K562 (cell line): ENCODE data around the gene TTC21A. TPM values are rescaled to one million over a fixed set of nuclear protein-coding genes. Genes with fewer than 3 reads are reported as not detected.

Experiments
- ILK ChIP-seq: fragments of 450-650 bp; IDR thresholded peaks from 2 replicates; pipeline ENCODE4 v1.6.1; 2016; ENCODE audit warnings: missing genetic modification characterization, low read depth, mild to moderate bottlenecking, missing compliant biosample characterization, moderate library complexity, borderline replicate concordance
- NR1H2 ChIP-seq: sonication (generic); formaldehyde crosslinking; IDR thresholded peaks from 2 replicates; pipeline ENCODE4 v1.4.0; 2020; ENCODE audit warnings: mild to moderate bottlenecking, missing genetic modification reagents
- ZNF76 ChIP-seq: fragments of 250-450 bp; sonication (Bioruptor Pico); IDR thresholded peaks from 2 replicates; pipeline ENCODE4 v1.4.0; 2020; ENCODE audit warnings: mild to moderate bottlenecking, moderate library complexity, borderline replicate concordance
- polyA plus RNA-seq, 8 experiments: library from polyadenylated mRNA; depleted of rRNA in 4 of 8; stranded (reverse) in 5 of 8; unstranded in 3 of 8; fragments of >200 nt; fragmentation: Nextera tagmentation in 2 of 8; fragmentation: Illumina TruSeq in 1 of 8; extraction: Ambion mirVana in 2 of 8; extraction: Trizol in 1 of 8; gene quantifications; 2 replicates each; pipeline versions ENCODE4 v1.2.1 to v1.2.3, GENCODE V29; 2011 to 2014; ENCODE audit warnings: inconsistent platforms in 1 of 8, missing spikeins in 1 of 8
- total RNA-seq, 7 experiments: library from RNA; depleted of rRNA in 6 of 7; stranded (reverse); fragments of >200 nt in 6 of 7; fragmentation: Illumina TruSeq in 2 of 7; extraction: Trizol in 2 of 7; gene quantifications; 2 replicates each; pipeline versions ENCODE4 v1.2.1 to v1.2.3, GENCODE V29; 2011 to 2021; ENCODE audit warnings: low replicate concordance in 1 of 7
- TF ChIP-seq, protein P1 (sequence below), 2 experiments: fragments of 450-650 bp; IDR thresholded peaks; 2 replicates each; pipeline ENCODE4 v1.6.1; 2016; ENCODE audit warnings: mild to moderate bottlenecking in 2 of 2, borderline replicate concordance in 1 of 2, low read depth in 1 of 2, moderate library complexity in 1 of 2
- TF ChIP-seq, protein P2 (sequence below), 2 experiments: fragments of 450-650 bp; IDR thresholded peaks; 2 replicates each; pipeline ENCODE4 v1.6.1; 2018; ENCODE audit warnings: mild to moderate bottlenecking in 2 of 2, low read depth in 1 of 2; ENCODE audit not compliant: partially characterized antibody in 2 of 2
- TF ChIP-seq, protein P3 (sequence below): fragments of 200-800 bp; sonication (Bioruptor generic); IDR thresholded peaks from 2 replicates; pipeline ENCODE4 v1.6.1; 2017; ENCODE audit warnings: missing genetic modification characterization, missing compliant biosample characterization

TTC21A gene
- total and polyA plus RNA-seq, 9 of the 15 experiments (the other 6 are each of a cell fraction or from before 2014, with no cell fraction given), result 0.22 to 1.4 (median 0.70) TPM

DNA sequence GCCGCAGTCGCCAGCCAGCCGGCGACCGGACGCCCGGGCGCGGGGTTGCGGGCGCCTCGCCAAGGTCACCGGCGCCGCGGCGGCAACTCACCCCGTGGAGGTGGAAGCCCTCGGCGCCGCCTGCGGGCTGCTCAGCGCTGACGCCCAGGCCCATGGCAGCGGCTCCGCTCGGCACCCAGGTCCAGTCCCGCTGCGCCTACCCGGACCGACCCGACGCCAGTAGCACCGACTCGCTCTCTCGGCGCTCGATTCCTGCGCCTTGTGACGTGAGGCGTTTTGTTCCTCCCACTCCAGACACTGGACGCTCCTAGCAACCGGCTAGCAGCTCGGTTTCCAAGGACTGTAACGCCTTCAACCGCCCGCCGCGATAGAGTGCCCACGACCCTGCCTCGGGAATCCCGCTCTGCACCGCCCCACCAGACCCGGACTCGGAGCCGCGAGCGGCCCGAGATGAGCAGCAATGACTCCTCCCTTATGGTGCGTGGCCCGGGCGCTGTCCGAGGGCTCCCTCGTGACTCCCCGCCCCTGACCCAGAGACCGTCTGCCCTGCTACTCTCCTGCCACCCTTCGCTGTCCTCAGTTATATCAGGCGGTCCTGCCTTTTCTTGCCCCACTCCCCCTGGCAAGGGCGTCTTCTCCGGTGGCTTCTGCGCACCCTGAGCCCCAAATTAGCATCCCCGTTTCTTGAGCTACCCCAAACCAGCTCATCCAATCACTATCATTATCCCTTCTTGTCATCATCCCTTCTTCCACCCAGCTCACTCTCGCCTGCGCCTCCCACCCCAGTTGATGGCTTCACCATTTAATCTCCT is at the start of gene TTC21A, which contains the start of gene GORASP1 (continued):
- TF ChIP-seq, protein P1, sequence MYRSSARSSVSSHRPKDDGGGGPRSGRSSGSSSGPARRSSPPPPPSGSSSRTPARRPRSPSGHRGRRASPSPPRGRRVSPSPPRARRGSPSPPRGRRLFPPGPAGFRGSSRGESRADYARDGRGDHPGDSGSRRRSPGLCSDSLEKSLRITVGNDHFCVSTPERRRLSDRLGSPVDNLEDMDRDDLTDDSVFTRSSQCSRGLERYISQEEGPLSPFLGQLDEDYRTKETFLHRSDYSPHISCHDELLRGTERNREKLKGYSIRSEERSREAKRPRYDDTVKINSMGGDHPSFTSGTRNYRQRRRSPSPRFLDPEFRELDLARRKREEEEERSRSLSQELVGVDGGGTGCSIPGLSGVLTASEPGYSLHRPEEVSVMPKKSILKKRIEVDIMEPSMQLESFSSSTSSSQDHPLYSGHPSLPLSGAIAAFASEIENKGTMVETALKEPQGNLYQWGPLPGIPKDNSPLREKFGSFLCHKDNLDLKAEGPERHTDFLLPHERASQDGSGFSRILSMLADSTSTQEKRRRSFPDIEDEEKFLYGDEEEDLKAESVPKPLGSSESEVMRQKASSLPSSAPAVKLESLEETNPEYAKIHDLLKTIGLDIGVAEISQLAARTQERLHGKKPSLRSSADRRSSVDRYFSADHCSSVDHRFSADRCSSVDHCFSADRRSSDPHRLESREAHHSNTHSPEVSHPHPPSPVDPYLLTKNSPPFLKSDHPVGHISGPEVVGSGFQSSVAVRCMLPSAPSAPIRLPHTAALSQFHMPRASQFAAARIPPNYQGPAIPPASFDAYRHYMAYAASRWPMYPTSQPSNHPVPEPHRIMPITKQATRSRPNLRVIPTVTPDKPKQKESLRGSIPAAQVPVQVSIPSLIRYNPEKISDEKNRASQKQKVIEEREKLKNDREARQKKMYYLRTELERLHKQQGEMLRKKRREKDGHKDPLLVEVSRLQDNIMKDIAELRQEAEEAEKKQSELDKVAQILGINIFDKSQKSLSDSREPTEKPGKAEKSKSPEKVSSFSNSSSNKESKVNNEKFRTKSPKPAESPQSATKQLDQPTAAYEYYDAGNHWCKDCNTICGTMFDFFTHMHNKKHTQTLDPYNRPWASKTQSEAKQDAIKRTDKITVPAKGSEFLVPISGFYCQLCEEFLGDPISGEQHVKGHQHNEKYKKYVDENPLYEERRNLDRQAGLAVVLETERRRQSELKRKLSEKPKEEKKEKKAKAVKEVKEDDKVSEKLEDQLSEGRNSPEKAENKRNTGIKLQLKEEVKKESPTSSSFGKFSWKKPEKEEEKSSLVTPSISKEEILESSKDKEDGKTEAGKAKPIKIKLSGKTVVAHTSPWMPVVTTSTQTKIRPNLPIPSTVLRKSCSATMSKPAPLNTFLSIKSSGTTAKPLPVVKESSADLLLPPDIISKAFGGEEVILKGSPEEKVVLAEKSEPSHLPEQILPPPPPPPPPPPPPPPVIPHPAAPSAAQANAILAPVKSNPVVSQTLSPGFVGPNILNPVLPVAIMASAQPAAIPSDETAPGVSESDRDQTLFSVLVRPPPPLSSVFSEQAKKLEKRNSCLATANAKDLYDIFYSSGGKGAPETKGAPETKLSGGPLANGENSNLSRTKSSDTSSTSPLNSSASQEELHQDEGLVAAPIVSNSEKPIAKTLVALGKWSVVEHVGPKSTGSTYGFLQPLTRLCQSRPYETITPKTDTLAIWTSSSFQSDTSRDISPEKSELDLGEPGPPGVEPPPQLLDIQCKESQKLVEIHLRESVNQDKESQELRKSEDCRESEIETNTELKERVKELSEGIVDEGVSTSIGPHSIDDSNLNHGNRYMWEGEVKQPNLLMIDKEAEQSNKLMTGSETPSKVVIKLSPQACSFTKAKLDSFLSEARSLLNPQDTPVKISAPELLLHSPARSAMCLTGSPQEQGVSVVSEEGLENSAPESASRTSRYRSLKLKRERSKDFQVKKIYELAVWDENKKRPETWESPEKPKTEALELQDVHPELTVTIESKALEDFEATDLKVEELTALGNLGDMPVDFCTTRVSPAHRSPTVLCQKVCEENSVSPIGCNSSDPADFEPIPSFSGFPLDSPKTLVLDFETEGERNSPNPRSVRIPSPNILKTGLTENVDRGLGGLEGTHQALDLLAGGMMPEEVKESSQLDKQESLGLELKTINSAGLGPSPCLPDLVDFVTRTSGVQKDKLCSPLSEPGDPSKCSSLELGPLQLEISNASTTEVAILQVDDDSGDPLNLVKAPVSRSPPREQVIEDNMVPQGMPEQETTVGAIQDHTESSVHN (IDR thresholded peaks at IDR 0.05; ENCODE audit: borderline replicate concordance in 1 of 2, low read depth in 1 of 2), result no peak
- TF ChIP-seq ILK (tag), result no peak
- TF ChIP-seq, protein P2, sequence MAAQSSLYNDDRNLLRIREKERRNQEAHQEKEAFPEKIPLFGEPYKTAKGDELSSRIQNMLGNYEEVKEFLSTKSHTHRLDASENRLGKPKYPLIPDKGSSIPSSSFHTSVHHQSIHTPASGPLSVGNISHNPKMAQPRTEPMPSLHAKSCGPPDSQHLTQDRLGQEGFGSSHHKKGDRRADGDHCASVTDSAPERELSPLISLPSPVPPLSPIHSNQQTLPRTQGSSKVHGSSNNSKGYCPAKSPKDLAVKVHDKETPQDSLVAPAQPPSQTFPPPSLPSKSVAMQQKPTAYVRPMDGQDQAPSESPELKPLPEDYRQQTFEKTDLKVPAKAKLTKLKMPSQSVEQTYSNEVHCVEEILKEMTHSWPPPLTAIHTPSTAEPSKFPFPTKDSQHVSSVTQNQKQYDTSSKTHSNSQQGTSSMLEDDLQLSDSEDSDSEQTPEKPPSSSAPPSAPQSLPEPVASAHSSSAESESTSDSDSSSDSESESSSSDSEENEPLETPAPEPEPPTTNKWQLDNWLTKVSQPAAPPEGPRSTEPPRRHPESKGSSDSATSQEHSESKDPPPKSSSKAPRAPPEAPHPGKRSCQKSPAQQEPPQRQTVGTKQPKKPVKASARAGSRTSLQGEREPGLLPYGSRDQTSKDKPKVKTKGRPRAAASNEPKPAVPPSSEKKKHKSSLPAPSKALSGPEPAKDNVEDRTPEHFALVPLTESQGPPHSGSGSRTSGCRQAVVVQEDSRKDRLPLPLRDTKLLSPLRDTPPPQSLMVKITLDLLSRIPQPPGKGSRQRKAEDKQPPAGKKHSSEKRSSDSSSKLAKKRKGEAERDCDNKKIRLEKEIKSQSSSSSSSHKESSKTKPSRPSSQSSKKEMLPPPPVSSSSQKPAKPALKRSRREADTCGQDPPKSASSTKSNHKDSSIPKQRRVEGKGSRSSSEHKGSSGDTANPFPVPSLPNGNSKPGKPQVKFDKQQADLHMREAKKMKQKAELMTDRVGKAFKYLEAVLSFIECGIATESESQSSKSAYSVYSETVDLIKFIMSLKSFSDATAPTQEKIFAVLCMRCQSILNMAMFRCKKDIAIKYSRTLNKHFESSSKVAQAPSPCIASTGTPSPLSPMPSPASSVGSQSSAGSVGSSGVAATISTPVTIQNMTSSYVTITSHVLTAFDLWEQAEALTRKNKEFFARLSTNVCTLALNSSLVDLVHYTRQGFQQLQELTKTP (IDR thresholded peaks at IDR 0.05; ENCODE audit: low read depth in 1 of 2, partially characterized antibody in 2 of 2), result no peak
- TF ChIP-seq, protein P3, sequence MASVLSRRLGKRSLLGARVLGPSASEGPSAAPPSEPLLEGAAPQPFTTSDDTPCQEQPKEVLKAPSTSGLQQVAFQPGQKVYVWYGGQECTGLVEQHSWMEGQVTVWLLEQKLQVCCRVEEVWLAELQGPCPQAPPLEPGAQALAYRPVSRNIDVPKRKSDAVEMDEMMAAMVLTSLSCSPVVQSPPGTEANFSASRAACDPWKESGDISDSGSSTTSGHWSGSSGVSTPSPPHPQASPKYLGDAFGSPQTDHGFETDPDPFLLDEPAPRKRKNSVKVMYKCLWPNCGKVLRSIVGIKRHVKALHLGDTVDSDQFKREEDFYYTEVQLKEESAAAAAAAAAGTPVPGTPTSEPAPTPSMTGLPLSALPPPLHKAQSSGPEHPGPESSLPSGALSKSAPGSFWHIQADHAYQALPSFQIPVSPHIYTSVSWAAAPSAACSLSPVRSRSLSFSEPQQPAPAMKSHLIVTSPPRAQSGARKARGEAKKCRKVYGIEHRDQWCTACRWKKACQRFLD, result no peak
- TF ChIP-seq ZNF76 (CRISPR knock-in tag), result 0 out of 2 replicates have a peak, but pooled peaks have one; percentile 32
- TF ChIP-seq NR1H2 (CRISPR knock-in tag), result no peak
